DOHH2 (cell line): ENCODE data around the gene ICA1L.

Source experiments
- H3F3A ChIP-seq: fragments of 200-600 bp; sonication (generic), shearing (Covaris generic); 2 replicates; pipeline ENCODE4 v1.6.0; 2016; ENCODE audit warnings: antibody characterized with exemption, mild to moderate bottlenecking; ENCODE audit not compliant: control insufficient read depth, insufficient read depth
- H3K27ac ChIP-seq: fragments of 200-600 bp; sonication (generic); 2 replicates; pipeline ENCODE4 v1.5.1; 2014; ENCODE audit warnings: low read depth, mild to moderate bottlenecking, low read length, moderate library complexity
- H3K27me3 ChIP-seq: fragments of 200-600 bp; sonication (generic); 2 replicates; pipeline ENCODE4 v1.6.1; 2014; ENCODE audit warnings: mild to moderate bottlenecking, low read length, mixed read lengths; ENCODE audit not compliant: control insufficient read depth
- H3K36me3 ChIP-seq: fragments of 200-600 bp; sonication (generic); 2 replicates; pipeline ENCODE4 v1.6.1; 2014; ENCODE audit warnings: mild to moderate bottlenecking, low read length, moderate library complexity, mixed read lengths; ENCODE audit not compliant: control insufficient read depth
- H3K4me1 ChIP-seq: fragments of 200-600 bp; sonication (generic); 2 replicates; pipeline ENCODE4 v1.6.1; 2014; ENCODE audit warnings: mild to moderate bottlenecking, low read length, mixed read lengths; ENCODE audit not compliant: control insufficient read depth
- H3K4me2 ChIP-seq: fragments of 200-600 bp; sonication (generic); 2 replicates; pipeline ENCODE4 v1.6.0; 2014; ENCODE audit warnings: mild to moderate bottlenecking, low read length, moderate library complexity
- H3K4me3 ChIP-seq: fragments of 200-600 bp; sonication (generic); 2 replicates; pipeline ENCODE4 v1.5.1; 2014; ENCODE audit warnings: mild to moderate bottlenecking, low read length, mixed read lengths
- H3K79me2 ChIP-seq: fragments of 200-600 bp; sonication (generic); 2 replicates; pipeline ENCODE4 v1.6.1; 2014; ENCODE audit warnings: mild to moderate bottlenecking, low read length, mixed read lengths; ENCODE audit not compliant: control insufficient read depth
- H3K9me2 ChIP-seq: fragments of 200-600 bp; sonication (generic); replicated peaks from 2 replicates; pipeline ENCODE4 v1.6.1; 2014; ENCODE audit warnings: mild to moderate bottlenecking, low read length, mixed read lengths; ENCODE audit not compliant: control insufficient read depth
- H3K9me3 ChIP-seq: fragments of 200-600 bp; sonication (generic); 2 replicates; pipeline ENCODE4 v1.6.1; 2014; ENCODE audit warnings: antibody characterized with exemption, low read length, mixed read lengths; ENCODE audit not compliant: control insufficient read depth, insufficient read depth
- H4K20me1 ChIP-seq: fragments of 200-600 bp; sonication (generic); 2 replicates; pipeline ENCODE4 v1.6.0; 2014; ENCODE audit warnings: low read depth, mild to moderate bottlenecking, antibody characterized with exemption, low read length, moderate library complexity; ENCODE audit not compliant: control insufficient read depth, insufficient read depth
- EZH2phosphoT487 ChIP-seq: fragments of 200-600 bp; sonication (generic); IDR thresholded peaks from 2 replicates; pipeline ENCODE4 v1.6.1; 2017; ENCODE audit warnings: borderline replicate concordance, mild to moderate bottlenecking, antibody characterized with exemption, low read length, moderate library complexity, mixed read lengths
- TF ChIP-seq, protein P1 (sequence below): fragments of 200-600 bp; sonication (generic); IDR thresholded peaks from one replicate; pipeline ENCODE4 v1.5.1; 2014; ENCODE audit warnings: antibody characterized with exemption, mild to moderate bottlenecking, low read depth, low read length; ENCODE audit not compliant: poor library complexity, severe bottlenecking

The ICA1L gene

DNA sequence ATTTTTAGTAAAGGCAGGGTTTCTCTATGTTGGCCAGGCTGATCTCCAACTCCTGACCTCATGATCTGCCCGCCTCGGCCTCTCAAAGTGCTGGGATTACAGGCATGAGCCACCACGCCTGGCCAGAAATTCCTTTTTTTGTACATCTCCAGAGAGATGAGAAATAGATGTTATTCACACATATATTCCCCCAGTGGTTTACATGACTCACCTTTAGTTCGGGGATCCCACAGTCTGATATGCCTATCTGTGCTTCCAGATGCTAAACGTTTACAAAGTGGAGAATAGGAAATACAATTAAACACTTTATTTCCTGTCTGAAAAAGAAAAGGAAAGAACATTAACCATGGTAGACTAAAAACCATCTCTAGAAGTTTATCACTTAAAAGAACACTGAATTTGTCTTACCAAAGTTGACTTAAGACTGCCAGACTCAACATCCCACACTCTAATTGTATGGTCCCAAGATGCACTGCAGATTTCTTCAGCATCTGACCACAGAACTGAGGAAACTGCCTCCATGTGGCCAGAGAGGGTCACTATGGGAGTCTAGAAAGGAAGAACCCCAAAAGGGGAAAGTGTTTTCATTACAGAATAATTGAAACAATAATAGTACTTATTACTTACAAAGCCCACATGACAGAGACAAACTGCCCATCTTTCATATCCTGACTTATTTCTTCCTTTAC, 12.6 kb upstream of the ICA1L start:
- no peaks in the 10 kb centered on the region for H3K27me3 ChIP-seq
- no peak overlapping the region for H3K27ac ChIP-seq
- H4K20me1 ChIP-seq, result no peaks in the 10 kb centered on the region
- H3K9me2 ChIP-seq, result no peaks in the 10 kb centered on the region
- peaks cover 62% of the 10 kb centered on the region for H3K36me3 ChIP-seq
- H3F3A ChIP-seq, result no peaks in the 10 kb centered on the region
- TF ChIP-seq EZH2phosphoT487, result no peak
- TF ChIP-seq, protein P1, sequence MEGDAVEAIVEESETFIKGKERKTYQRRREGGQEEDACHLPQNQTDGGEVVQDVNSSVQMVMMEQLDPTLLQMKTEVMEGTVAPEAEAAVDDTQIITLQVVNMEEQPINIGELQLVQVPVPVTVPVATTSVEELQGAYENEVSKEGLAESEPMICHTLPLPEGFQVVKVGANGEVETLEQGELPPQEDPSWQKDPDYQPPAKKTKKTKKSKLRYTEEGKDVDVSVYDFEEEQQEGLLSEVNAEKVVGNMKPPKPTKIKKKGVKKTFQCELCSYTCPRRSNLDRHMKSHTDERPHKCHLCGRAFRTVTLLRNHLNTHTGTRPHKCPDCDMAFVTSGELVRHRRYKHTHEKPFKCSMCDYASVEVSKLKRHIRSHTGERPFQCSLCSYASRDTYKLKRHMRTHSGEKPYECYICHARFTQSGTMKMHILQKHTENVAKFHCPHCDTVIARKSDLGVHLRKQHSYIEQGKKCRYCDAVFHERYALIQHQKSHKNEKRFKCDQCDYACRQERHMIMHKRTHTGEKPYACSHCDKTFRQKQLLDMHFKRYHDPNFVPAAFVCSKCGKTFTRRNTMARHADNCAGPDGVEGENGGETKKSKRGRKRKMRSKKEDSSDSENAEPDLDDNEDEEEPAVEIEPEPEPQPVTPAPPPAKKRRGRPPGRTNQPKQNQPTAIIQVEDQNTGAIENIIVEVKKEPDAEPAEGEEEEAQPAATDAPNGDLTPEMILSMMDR, result no peak
- H3K79me2 ChIP-seq, result no peaks in the 10 kb centered on the region
- no peak overlapping the region for H3K4me3 ChIP-seq
- no peaks in the 10 kb centered on the region for H3K9me3 ChIP-seq
- no peaks in the 10 kb centered on the region for H3K4me1 ChIP-seq
- H3K4me2 ChIP-seq, result no peak overlapping the region

DNA sequence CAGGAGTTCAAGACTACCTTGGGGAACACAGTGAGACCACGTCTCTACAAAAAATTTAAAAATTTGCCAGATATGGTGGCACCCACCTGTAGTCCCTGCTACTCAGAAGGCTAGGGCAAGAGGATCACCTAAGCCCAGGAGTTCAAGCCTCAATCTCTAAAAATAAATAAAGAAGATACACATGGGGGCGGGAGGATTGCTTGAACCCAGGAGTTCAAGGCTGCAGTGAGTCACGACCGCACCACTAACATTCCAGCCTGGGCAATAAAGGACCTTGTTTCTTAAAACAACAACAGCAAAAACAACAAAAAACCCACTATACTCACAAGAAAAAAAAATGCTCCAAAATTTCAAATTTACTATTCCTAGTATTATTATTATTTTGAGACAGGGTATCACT, 10.0 kb upstream of the ICA1L start:
- no peaks in the 10 kb centered on the region for H3K9me2 ChIP-seq
- H3K36me3 ChIP-seq, result peaks cover 50% of the 10 kb centered on the region

DNA sequence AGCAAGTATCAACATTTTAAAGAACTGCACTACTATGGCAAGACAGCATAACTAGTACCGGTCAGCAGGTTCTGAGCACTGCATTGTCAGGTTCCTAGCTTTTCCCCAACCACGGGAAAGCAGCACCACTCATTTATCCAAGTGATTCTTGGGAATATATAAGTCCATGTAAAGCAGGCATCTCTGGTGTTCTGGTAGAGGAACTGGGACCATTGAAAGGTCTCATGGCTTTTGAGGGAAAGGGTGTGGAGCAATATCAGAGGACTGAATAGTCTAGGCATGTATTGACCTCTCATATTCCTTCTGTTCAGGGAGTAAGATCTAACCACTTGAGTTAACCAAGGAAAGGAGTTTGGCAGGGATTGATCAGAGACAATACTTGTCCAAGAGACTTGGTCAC, 6.1 kb upstream of the ICA1L start:
- TF ChIP-seq EZH2phosphoT487, result no peak
- TF ChIP-seq, protein P1, result no peak
- Histone ChIP-seq H3K9me2 (no peaks in the 10 kb centered on the region), H3K4me3 (no peak overlapping the region), H4K20me1 (no peaks in the 10 kb centered on the region), H3K27me3 (no peaks in the 10 kb centered on the region), H3K79me2 (no peaks in the 10 kb centered on the region), H3K4me1 (no peaks in the 10 kb centered on the region), H3K36me3 (peaks cover 19% of the 10 kb centered on the region), H3F3A (peaks cover 26% of the 10 kb centered on the region), H3K4me2 (no peak overlapping the region), H3K9me3 (no peaks in the 10 kb centered on the region), H3K27ac (no peak overlapping the region)

More for the DNA sequence above, 10.0 kb upstream of the ICA1L start:
- H3K9me3 ChIP-seq, result no peaks in the 10 kb centered on the region
- H3F3A ChIP-seq, result peaks cover under 1% of the 10 kb centered on the region; the same call in 1 of the 2 replicates
- no peaks in the 10 kb centered on the region for H3K27me3 ChIP-seq
- no peaks in the 10 kb centered on the region for H4K20me1 ChIP-seq
- no peak overlapping the region for H3K27ac ChIP-seq
- no peaks in the 10 kb centered on the region for H3K4me1 ChIP-seq
- no peaks in the 10 kb centered on the region for H3K79me2 ChIP-seq
- no peak overlapping the region for H3K4me2 ChIP-seq
- TF ChIP-seq, protein P1, result no peak
- TF ChIP-seq EZH2phosphoT487, result no peak
- H3K4me3 ChIP-seq, result no peak overlapping the region
